GM18505 (cell line): Measurements from ENCODE around the gene SHB.

ENCODE experiments used
- ATAC-seq: cut with Tn5 transposase; IDR thresholded peaks from one replicate; pipeline ENCODE4 v1.9.1; 2021; ENCODE audit not compliant: unreplicated experiment
- POLR2A ChIP-seq: IDR thresholded peaks from 4 replicates; pipeline ENCODE4 v1.6.1; 2011; ENCODE audit warnings: borderline replicate concordance; ENCODE audit not compliant: insufficient read depth, insufficient read length; ENCODE audit errors: extremely low read depth

SHB gene

DNA sequence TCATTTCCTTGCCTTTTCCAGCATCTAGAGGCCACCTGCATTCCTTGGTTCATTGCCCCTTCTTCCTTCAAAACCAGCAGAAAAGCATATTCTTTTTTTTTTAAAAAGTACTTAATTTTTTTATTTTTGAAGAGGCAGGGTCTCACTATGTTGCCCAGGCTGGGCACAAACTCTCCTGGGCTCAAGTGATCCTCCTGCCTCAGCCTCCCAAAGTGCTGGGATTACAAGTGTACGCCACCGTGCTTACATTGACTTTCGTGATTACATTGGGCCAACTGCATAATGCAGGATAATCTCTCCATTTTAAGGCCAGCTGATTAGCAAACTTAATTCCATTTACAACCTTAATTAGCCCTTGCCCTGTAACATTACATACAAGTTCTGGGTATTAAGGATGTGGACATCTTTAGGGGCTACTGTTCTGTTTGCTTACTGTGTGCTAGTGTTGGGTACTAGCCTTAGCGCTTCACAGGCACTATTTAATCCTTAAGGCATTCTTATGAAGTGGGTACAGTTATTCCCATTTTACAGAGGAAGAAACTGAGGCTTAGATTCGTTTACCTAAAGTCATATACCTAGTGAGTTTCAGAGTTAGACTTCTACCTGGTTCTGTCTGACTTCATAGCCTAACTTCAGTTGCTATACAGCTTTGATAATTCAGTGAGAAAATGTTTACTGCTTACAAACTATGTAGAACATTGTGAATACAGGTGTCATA, 198.8 kb downstream of the SHB start:
- TF ChIP-seq POLR2A, result no peak

More for the DNA sequence above, 198.8 kb downstream of the SHB start:
- ATAC-seq, result no peak
